Prostate gland (tissue), 2 donors: ENCODE data around the gene TPP1. TPM values are rescaled to one million over a fixed set of nuclear protein-coding genes. Genes with fewer than 3 reads are reported as not detected.
A peak's percentile ranks its signal among the peaks of the same experiment; 100 is the strongest.

Experiments
- DNase-seq: peaks from one replicate; pipeline ENCODE4 v3.0.0-alpha.2; 2019; ENCODE audit warnings: low spot score
- H3K27ac ChIP-seq, 2 donors: fragments of 200-600 bp; sonication (generic); 2 replicates each; pipeline ENCODE4 v1.5.1; 2017 to 2019
- H3K27me3 ChIP-seq: fragments of 200-600 bp; sonication (generic); replicated peaks from 2 replicates; pipeline ENCODE4 v1.5.1; 2019; ENCODE audit not compliant: insufficient read depth
- H3K36me3 ChIP-seq, 2 donors: fragments of 200-600 bp; sonication (generic); 1 replicate in 1 of 2; 2 replicates in 1 of 2; pipeline versions ENCODE4 v1.5.1 to v1.8.1; 2017 to 2019
- H3K4me1 ChIP-seq: fragments of 200-600 bp; sonication (generic); replicated peaks from 2 replicates; pipeline ENCODE4 v1.5.1; 2019
- H3K4me3 ChIP-seq, 2 donors: fragments of 200-600 bp; sonication (generic); 2 replicates each; pipeline ENCODE4 v1.5.1; 2017 to 2019
- H3K9me3 ChIP-seq: fragments of 200-600 bp; sonication (generic); 2 replicates; pipeline ENCODE4 v1.5.1; 2017
- POLR2A ChIP-seq: fragments of 450-650 bp; IDR thresholded peaks from one replicate; pipeline ENCODE4 v1.6.1; 2016; ENCODE audit warnings: antibody characterized with exemption, mild to moderate bottlenecking
- POLR2AphosphoS5 ChIP-seq: sonication (generic); formaldehyde crosslinking; IDR thresholded peaks from one replicate; pipeline ENCODE4 v1.6.1; 2017; ENCODE audit warnings: antibody characterized with exemption
- WGBS: methylation state at CpG from one replicate; pipeline ENCODE4 v1.1.5; 2018; 5-methylcytosine and 5-hydroxymethylcytosine counted together
- intact Hi-C: fragments of 100-400 bp; cut with DNase I; formaldehyde crosslinking; loops from one replicate; pipeline ENCODE4 v1.14.2; 2022
- total RNA-seq, 2 donors: library from RNA; depleted of rRNA; stranded (reverse); fragments of >200 nt; gene quantifications; one replicate each; pipeline ENCODE4 v1.1.0, GENCODE V29; 2016
- TF ChIP-seq, protein P1 (sequence below), 4 experiments: fragments of 200-600 bp in 2 of 4; fragments of 450-650 bp in 2 of 4; sonication (generic) in 2 of 4; IDR thresholded peaks; 1 replicate in 3 of 4; 2 replicates in 1 of 4; pipeline ENCODE4 v1.5.1; 2016 to 2019; ENCODE audit warnings: antibody characterized with exemption in 4 of 4, mild to moderate bottlenecking in 2 of 4, moderate library complexity in 2 of 4

Gene TPP1
- total RNA-seq, 2 donors from 2014 or later = 94.6 to 147 TPM

DNA sequence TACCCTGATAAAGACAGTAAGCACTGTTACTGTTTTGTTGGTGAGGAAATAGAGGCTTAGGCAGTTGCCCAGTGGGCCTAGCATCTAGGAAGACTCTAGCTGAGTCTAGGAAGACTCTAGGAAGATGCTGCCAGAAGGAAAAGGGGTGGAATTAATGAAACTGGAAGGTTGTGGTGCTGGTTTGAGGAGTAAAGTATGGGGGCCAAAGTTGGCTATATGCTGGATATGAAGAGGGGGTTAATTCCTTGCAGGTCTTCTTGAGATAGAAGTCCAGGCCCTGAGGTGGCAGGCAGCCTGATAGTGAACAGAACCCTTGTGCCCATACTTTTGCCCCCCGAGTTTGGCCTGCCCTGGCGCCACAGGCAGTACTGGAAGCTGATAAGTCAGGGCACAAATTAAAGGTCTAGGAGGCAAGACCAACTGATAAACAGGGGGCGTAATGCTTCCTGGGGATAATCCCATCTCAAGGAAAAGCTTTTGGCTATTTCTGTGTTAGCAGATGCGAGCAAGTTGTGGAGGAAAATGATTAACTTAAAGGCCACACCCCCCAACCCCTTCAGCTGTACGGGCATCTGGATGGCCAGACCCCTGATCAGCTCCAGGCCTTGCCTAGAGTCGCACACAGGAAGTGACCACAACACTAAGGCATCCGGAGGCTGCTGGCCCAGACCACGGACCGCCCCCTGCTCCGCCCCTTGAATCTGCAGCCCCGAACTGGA is 12.6 kb downstream of the TPP1 start:
- peak overlapping the region; percentile 93 to 95 for H3K27ac ChIP-seq
- peaks cover 24% of the 10 kb centered on the region for H3K4me1 ChIP-seq
- 13% methylated on average over 11 of the region's 11 CpGs for WGBS
- peak; percentile 95 for TF ChIP-seq POLR2AphosphoS5
- peak; percentile 75 for TF ChIP-seq POLR2A
- TF ChIP-seq, protein P1, sequence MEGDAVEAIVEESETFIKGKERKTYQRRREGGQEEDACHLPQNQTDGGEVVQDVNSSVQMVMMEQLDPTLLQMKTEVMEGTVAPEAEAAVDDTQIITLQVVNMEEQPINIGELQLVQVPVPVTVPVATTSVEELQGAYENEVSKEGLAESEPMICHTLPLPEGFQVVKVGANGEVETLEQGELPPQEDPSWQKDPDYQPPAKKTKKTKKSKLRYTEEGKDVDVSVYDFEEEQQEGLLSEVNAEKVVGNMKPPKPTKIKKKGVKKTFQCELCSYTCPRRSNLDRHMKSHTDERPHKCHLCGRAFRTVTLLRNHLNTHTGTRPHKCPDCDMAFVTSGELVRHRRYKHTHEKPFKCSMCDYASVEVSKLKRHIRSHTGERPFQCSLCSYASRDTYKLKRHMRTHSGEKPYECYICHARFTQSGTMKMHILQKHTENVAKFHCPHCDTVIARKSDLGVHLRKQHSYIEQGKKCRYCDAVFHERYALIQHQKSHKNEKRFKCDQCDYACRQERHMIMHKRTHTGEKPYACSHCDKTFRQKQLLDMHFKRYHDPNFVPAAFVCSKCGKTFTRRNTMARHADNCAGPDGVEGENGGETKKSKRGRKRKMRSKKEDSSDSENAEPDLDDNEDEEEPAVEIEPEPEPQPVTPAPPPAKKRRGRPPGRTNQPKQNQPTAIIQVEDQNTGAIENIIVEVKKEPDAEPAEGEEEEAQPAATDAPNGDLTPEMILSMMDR (IDR thresholded peaks at IDR 0.05) = no peak
- intact Hi-C loops = no loop called here
- H3K36me3 ChIP-seq = peaks cover 5 to 32% of the 10 kb centered on the region in 2 donors
- H3K9me3 ChIP-seq = no peaks in the 10 kb centered on the region
- peak overlapping the region in 1 of 2 donors; percentile 6 for H3K4me3 ChIP-seq
- peak; percentile 86 for DNase-seq
- no peaks in the 10 kb centered on the region for H3K27me3 ChIP-seq

DNA sequence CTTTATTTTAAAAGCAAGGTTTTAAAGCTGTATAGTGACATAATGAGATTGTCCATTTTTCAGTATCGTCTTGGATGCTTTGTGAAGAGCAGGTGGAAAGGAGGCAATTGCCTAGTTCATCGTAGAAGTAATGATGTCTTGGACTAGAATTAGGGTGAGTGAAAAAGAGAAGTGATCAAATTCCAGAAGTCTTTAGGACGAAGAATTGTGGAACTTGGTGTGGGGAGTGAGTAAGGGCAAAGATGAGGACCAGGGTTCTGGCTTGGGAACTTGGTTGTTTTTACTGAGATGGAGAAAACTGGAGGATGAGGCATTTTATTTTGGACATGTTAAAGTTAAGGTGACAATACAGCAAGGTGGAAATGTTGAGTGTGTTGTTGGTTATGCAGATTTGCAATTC is 14.4 kb downstream of the TPP1 start:
- peaks cover 17% of the 10 kb centered on the region for H3K4me1 ChIP-seq
- peak overlapping the region; percentile 80 to 92 for H3K4me3 ChIP-seq
- H3K27ac ChIP-seq = peak overlapping the region; percentile 93 to 95
- intact Hi-C loops = loop anchor here (5.0 kb wide), 3 partner anchors 53 to 282 kb away; partner anchors contain the start of genes ARFIP2, CAVIN3, DCHS1 and TIMM10B
- no peaks in the 10 kb centered on the region for H3K27me3 ChIP-seq
- WGBS = 23% methylated on average over 3 of the region's 3 CpGs
- DNase-seq = peak; percentile 1
- peaks cover 12 to 36% of the 10 kb centered on the region in 2 donors for H3K36me3 ChIP-seq
- TF ChIP-seq, protein P1 (IDR thresholded peaks at IDR 0.05) = no peak
- no peak for TF ChIP-seq POLR2A
- TF ChIP-seq POLR2AphosphoS5 = no peak
- no peaks in the 10 kb centered on the region for H3K9me3 ChIP-seq

DNA sequence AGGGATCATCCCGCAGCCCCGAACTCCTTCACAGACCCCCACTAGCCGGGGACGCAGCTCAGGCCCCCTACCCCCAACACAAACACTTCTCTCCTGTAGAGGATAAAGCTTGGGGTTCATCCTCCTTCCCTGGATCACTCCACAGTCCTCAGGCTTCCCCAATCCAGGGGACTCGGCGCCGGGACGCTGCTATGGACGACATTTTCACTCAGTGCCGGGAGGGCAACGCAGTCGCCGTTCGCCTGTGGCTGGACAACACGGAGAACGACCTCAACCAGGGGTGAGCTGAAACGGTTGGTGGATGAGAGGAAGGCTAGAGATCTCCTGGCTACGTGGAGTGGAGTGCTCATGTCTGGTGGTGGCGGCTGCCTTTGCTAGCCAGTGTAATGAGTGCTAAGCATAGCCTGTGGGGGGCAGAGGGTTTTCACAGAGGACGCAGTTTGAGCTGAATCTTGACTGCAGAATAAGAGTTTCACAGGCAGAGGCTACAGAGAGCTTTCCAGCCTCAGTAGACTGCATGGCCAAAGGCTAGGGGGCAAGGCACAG is 15.1 kb downstream of the TPP1 start:
- peaks cover 17% of the 10 kb centered on the region for H3K4me1 ChIP-seq
- H3K27me3 ChIP-seq = no peaks in the 10 kb centered on the region
- peaks cover 13 to 36% of the 10 kb centered on the region in 2 donors for H3K36me3 ChIP-seq
- WGBS = 0% methylated on average over 20 of the region's 20 CpGs
- peak overlapping the region; percentile 93 to 95 for H3K27ac ChIP-seq
- peak; percentile 35 for DNase-seq
- TF ChIP-seq POLR2AphosphoS5 = no peak
- no peak for TF ChIP-seq POLR2A
- TF ChIP-seq, protein P1 (IDR thresholded peaks at IDR 0.05) = peak in 2 of 4 experiments; percentile 18 to 33
- intact Hi-C loops = loop anchor here (5.0 kb wide), 3 partner anchors 53 to 282 kb away; partner anchors contain the start of genes ARFIP2, CAVIN3, DCHS1 and TIMM10B
- H3K4me3 ChIP-seq = peak overlapping the region; percentile 80 to 92
- H3K9me3 ChIP-seq = no peaks in the 10 kb centered on the region

- intact Hi-C loops = loop anchor here (5.0 kb wide), 3 partner anchors 54 to 281 kb away; partner anchors contain the start of genes ARFIP2, CAVIN3, DCHS1 and TIMM10B
- WGBS = under 1% methylated on average over 67 of the region's 72 CpGs
- Histone ChIP-seq H3K4me3 (peak within 1 kb of the TSS; percentile 80 to 92), H3K27me3 (no peaks in the 10 kb centered on the region), H3K9me3 (no peaks in the 10 kb centered on the region), H3K4me1 (peaks cover 17% of the 10 kb centered on the region), H3K36me3 (peaks cover 13 to 29% of the 10 kb centered on the region in 2 donors), H3K27ac (peak within 1 kb of the TSS; percentile 93 to 95)
- peak; percentile 90 for DNase-seq
- TF ChIP-seq, protein P1 (IDR thresholded peaks at IDR 0.05) = peak in 2 of 4 experiments; percentile 33 to 43
- TF ChIP-seq POLR2AphosphoS5 (peak; percentile 85), POLR2A (peak; percentile 81)
Observed at GRCh38 chr11:6603287-6604080, 15.7 kb downstream of the TPP1 start, which contains the start of the genes ILK and RRP8. ILK (plus strand) TSS chr11:6603774; CDS start chr11:6604272, 498 bp downstream. RRP8 (minus strand) TSS chr11:6603616; CDS start chr11:6603502, 114 bp downstream.
